ENCODE data around the gene PCDH9.

- no peak for TF ChIP-seq CTCF (IDR thresholded peaks at IDR 0.05; ENCODE audit: insufficient read depth, low read length, poor library complexity, severe bottlenecking)
- TF ChIP-seq EZH2phosphoT487 (conservative IDR thresholded peaks at IDR 0.05; ENCODE audit: low read length): no peak
These were observed 111.9 kb downstream of the PCDH9 start for GRCh38 chr13:67118277-67118676.

All from SU-DHL-6 (cell line).